Endothelial cell of umbilical vein (primary cell): ENCODE results near the gene AUTS2. TPM values are rescaled to one million over a fixed set of nuclear protein-coding genes. Genes with fewer than 3 reads are reported as not detected.

ENCODE experiments used
- BruUV-seq: library from RNA; stranded (reverse); fragments of 400-500 nt; replicated peaks from 2 replicates; lab custom pipeline; 2021; lab: Mats Ljungman, UMichigan
- CTCF ChIA-PET: fragments of 300-600, 350-600 bp; sonication (Branson Sonifier 250); formaldehyde crosslinking; loops from one replicate; lab custom pipeline; 2021; ENCODE audit warnings: antibody characterized with exemption, inconsistent platforms; lab: Charles Lee
- POLR2A ChIA-PET: fragments of 300-600, 350-600 bp; sonication (Branson Sonifier 250); formaldehyde crosslinking; loops from one replicate; lab custom pipeline; 2021; ENCODE audit warnings: antibody characterized with exemption, inconsistent platforms; lab: Charles Lee
- DNase-seq: peaks from one replicate; pipeline ENCODE4 v3.0.0-alpha.2; 2011; ENCODE audit warnings: low read depth, low spot score
- FAIRE-seq: peaks from 2 replicates; lab custom pipeline; 2011; peaks lifted over from hg19 to GRCh38; lab: Jason Lieb, UNC
- H2AFZ ChIP-seq: 2 replicates; pipeline ENCODE4 v1.6.0; 2012; ENCODE audit warnings: low read depth, low read length, control low read depth, inconsistent platforms
- H3K27ac ChIP-seq: 2 replicates; pipeline ENCODE4 v1.5.1; 2011; ENCODE audit warnings: low read depth, mild to moderate bottlenecking, control low read depth, low read length, moderate library complexity; ENCODE audit not compliant: insufficient read depth
- H3K27me3 ChIP-seq, 2 experiments: 2 replicates each; pipeline versions ENCODE4 v1.6.0 to v1.6.1; 2011; ENCODE audit warnings: low read length in 2 of 2, mixed read lengths in 1 of 2; ENCODE audit not compliant: control insufficient read depth in 2 of 2, insufficient read depth in 2 of 2
- H3K36me3 ChIP-seq, 2 experiments: 2 replicates in 1 of 2; 3 replicates in 1 of 2; pipeline ENCODE4 v1.5.1; 2011; ENCODE audit warnings: low read length in 2 of 2, mild to moderate bottlenecking in 1 of 2, moderate library complexity in 1 of 2; ENCODE audit not compliant: control insufficient read depth in 2 of 2, insufficient read depth in 2 of 2; ENCODE audit errors: extremely low read depth in 1 of 2
- H3K4me1 ChIP-seq: 3 replicates; pipeline ENCODE4 v1.5.1; 2011; ENCODE audit warnings: mild to moderate bottlenecking, low read length; ENCODE audit not compliant: control insufficient read depth, insufficient read depth; ENCODE audit errors: extremely low read depth
- H3K4me2 ChIP-seq: 2 replicates; pipeline ENCODE4 v1.6.1; 2011; ENCODE audit warnings: low read length, control low read depth, mixed read lengths; ENCODE audit not compliant: insufficient read depth
- H3K4me3 ChIP-seq, 3 experiments: fragments of 200-600 bp in 1 of 3; sonication (generic), shearing (Covaris generic) in 1 of 3; replicated peaks in 1 of 3; 2 replicates each; pipeline ENCODE4 v1.5.1; 2011 to 2016; ENCODE audit warnings: control low read depth in 3 of 3, low read length in 3 of 3, mild to moderate bottlenecking in 2 of 3, inconsistent platforms in 1 of 3, low read depth in 1 of 3, moderate library complexity in 1 of 3; ENCODE audit not compliant: insufficient read depth in 1 of 3
- H3K79me2 ChIP-seq: 2 replicates; pipeline ENCODE4 v1.6.0; 2012; ENCODE audit warnings: low read length, inconsistent platforms; ENCODE audit not compliant: control insufficient read depth, insufficient read depth
- H3K9ac ChIP-seq: replicated peaks from 2 replicates; pipeline ENCODE3; 2011; ENCODE audit warnings: low read length, control low read depth; ENCODE audit not compliant: insufficient read depth; ENCODE audit errors: extremely low read depth
- H3K9me1 ChIP-seq: replicated peaks from 3 replicates; pipeline ENCODE4 v1.6.0; 2011; ENCODE audit warnings: mild to moderate bottlenecking, low read length; ENCODE audit not compliant: control insufficient read depth, insufficient read depth; ENCODE audit errors: extremely low read depth
- H3K9me3 ChIP-seq: replicated peaks from 2 replicates; pipeline ENCODE4 v1.5.1; 2012; ENCODE audit warnings: low read length, inconsistent platforms; ENCODE audit not compliant: control insufficient read depth, insufficient read depth
- H4K20me1 ChIP-seq: replicated peaks from 2 replicates; pipeline ENCODE3; 2011; ENCODE audit warnings: mild to moderate bottlenecking, low read length; ENCODE audit not compliant: control insufficient read depth, insufficient read depth; ENCODE audit errors: extremely low read depth
- CTCF ChIP-seq, 2 donors: IDR thresholded peaks; 1 replicate in 1 of 2; 2 replicates in 1 of 2; pipeline ENCODE4 v1.5.1; 2011; ENCODE audit warnings: low read length in 2 of 2, mild to moderate bottlenecking in 2 of 2, moderate library complexity in 2 of 2, control low read depth in 1 of 2, inconsistent platforms in 1 of 2, low read depth in 1 of 2; ENCODE audit not compliant: insufficient read depth in 1 of 2; ENCODE audit errors: extremely low read depth in 1 of 2
- FOS ChIP-seq: IDR thresholded peaks from 2 replicates; pipeline ENCODE4 v1.6.1; 2011; ENCODE audit warnings: mild to moderate bottlenecking, low read length, moderate library complexity, borderline replicate concordance; ENCODE audit not compliant: insufficient read depth
- GATA2 ChIP-seq: IDR thresholded peaks from 2 replicates; pipeline ENCODE4 v1.7.0; 2011; ENCODE audit warnings: low read depth, mild to moderate bottlenecking, moderate library complexity, mixed read lengths, low read length; ENCODE audit not compliant: insufficient read length, insufficient read depth
- JUN ChIP-seq: IDR thresholded peaks from 2 replicates; pipeline ENCODE4 v1.6.1; 2011; ENCODE audit warnings: borderline replicate concordance, low read depth; ENCODE audit not compliant: insufficient read length, insufficient read depth
- MAX ChIP-seq: IDR thresholded peaks from 2 replicates; pipeline ENCODE4 v1.6.1; 2011; ENCODE audit not compliant: insufficient read depth, insufficient read length
- POLR2A ChIP-seq: IDR thresholded peaks from 2 replicates; pipeline ENCODE4 v1.6.1; 2012; ENCODE audit warnings: low read depth, mild to moderate bottlenecking, control low read depth, low read length
- POLR2AphosphoS5 ChIP-seq: IDR thresholded peaks from 2 replicates; pipeline ENCODE4 v1.6.1; 2012; ENCODE audit warnings: low read depth, mild to moderate bottlenecking, control low read depth, low read length, moderate library complexity; ENCODE audit not compliant: insufficient read depth
- dilution Hi-C: fragments of 300-500 bp; cut with MboI; formaldehyde crosslinking; loops from one replicate; pipeline ENCODE4 v1.15.0; 2019; ENCODE audit warnings: low sequenced_read_pairs; ENCODE audit not compliant: extremely low pct_ligation_motif_present
- intact Hi-C: fragments of 100-400 bp; cut with micrococcal nuclease; formaldehyde crosslinking; loops from one replicate; pipeline ENCODE4 v1.10.0; 2022
- polyA plus RNA-seq, 4 experiments: library from polyadenylated mRNA; depleted of rRNA in 3 of 4; stranded (reverse) in 3 of 4; unstranded in 1 of 4; fragments of >200 nt; gene quantifications; 2 replicates each; pipeline versions ENCODE4 v1.2.1 to v1.2.3, GENCODE V29; 2011 to 2012; ENCODE audit warnings: missing spikeins in 1 of 4
- total RNA-seq: library from RNA; stranded (reverse); gene quantifications from 2 replicates; pipeline ENCODE4 v1.2.3, GENCODE V29; 2021

Gene AUTS2
- total and polyA plus RNA-seq, 2 donors (not counting 3 experiments of a cell fraction or from before 2014, with no cell fraction given), result 0.59 to 8.0 TPM

- Histone ChIP-seq H3K4me1 (no peaks in the 10 kb centered on the region), H3K9me1 (no peaks in the 10 kb centered on the region), H3K79me2 (no peaks in the 10 kb centered on the region), H3K4me2 (no peak overlapping the region), H3K9ac (no peak overlapping the region), H3K4me3 (no peak overlapping the region), H2AFZ (no peak overlapping the region), H4K20me1 (no peaks in the 10 kb centered on the region), H3K27ac (no peak overlapping the region), H3K27me3 (no peaks in the 10 kb centered on the region), H3K9me3 (no peaks in the 10 kb centered on the region), H3K36me3 (no peaks in the 10 kb centered on the region)
- ChIA-PET POLR2A (no interaction called here), CTCF (no interaction called here)
- TF ChIP-seq JUN, result no peak
- no peak for TF ChIP-seq POLR2AphosphoS5
- no peak for TF ChIP-seq FOS
- TF ChIP-seq POLR2A, result no peak
- TF ChIP-seq GATA2, result no peak
- no peak for TF ChIP-seq CTCF (IDR thresholded peaks at IDR 0.05; ENCODE audit: extremely low read depth in 1 of 2, insufficient read depth in 1 of 2, low read depth in 1 of 2, low read length in 2 of 2)
- dilution Hi-C loops, result no loop called here
- intact Hi-C loops, result no loop called here
- DNase-seq (no peak), FAIRE-seq (no peak)
- no TSS peak for BruUV-seq
Observed at GRCh38 chr7:70177166-70177565, 578.9 kb downstream of the AUTS2 start.

- H3K4me3 ChIP-seq, result no peak overlapping the region
- H3K79me2 ChIP-seq, result no peaks in the 10 kb centered on the region
- no peaks in the 10 kb centered on the region for H3K36me3 ChIP-seq
- intact Hi-C loops, result no loop called here
- CTCF ChIA-PET, result no interaction called here
- H3K9ac ChIP-seq, result no peak overlapping the region
- no peaks in the 10 kb centered on the region for H3K9me1 ChIP-seq
- BruUV-seq, result no TSS peak
- H3K4me1 ChIP-seq, result no peaks in the 10 kb centered on the region
- H3K27ac ChIP-seq, result no peak overlapping the region
- H3K9me3 ChIP-seq, result no peaks in the 10 kb centered on the region
- H2AFZ ChIP-seq, result no peak overlapping the region
- H3K27me3 ChIP-seq, result no peaks in the 10 kb centered on the region
- H3K4me2 ChIP-seq, result no peak overlapping the region
- TF ChIP-seq GATA2 (no peak), POLR2AphosphoS5 (no peak), MAX (no peak)
- dilution Hi-C loops, result no loop called here
- no peaks in the 10 kb centered on the region for H4K20me1 ChIP-seq
- POLR2A ChIA-PET, result no interaction called here
- no peak for FAIRE-seq
- DNase-seq, result no peak
Observed at GRCh38 chr7:70178211-70178610, 579.9 kb downstream of the AUTS2 start.
